Endodermal cell (in vitro differentiated cells): ENCODE measurements around the gene SSR3. TPM values are rescaled to one million over a fixed set of nuclear protein-coding genes. Genes with fewer than 3 reads are reported as not detected.

ENCODE experiments used
- DNase-seq: peaks from one replicate; pipeline ENCODE4 v3.0.0-alpha.2; 2017
- H3K27ac ChIP-seq: 2 replicates; pipeline ENCODE4 v1.5.1; 2013; ENCODE audit warnings: mild to moderate bottlenecking, low read depth, low read length, moderate library complexity
- H3K27me3 ChIP-seq: 2 replicates; pipeline ENCODE4 v1.6.1; 2013; ENCODE audit warnings: mild to moderate bottlenecking, low read length, moderate library complexity; ENCODE audit not compliant: insufficient read depth, control insufficient read depth, poor library complexity, severe bottlenecking
- H3K36me3 ChIP-seq: 2 replicates; pipeline ENCODE4 v1.7.0; 2013; ENCODE audit warnings: mild to moderate bottlenecking, low read length, moderate library complexity; ENCODE audit not compliant: control insufficient read depth, insufficient read depth
- H3K4me1 ChIP-seq: one replicate; pipeline ENCODE4 v1.7.0; 2013; ENCODE audit warnings: low read length; ENCODE audit not compliant: control insufficient read depth, insufficient read depth
- H3K4me3 ChIP-seq: 2 replicates; pipeline ENCODE4 v1.5.1; 2013; ENCODE audit warnings: mild to moderate bottlenecking, low read length, moderate library complexity
- H3K9ac ChIP-seq: 2 replicates; pipeline ENCODE4 v1.6.1; 2013; ENCODE audit warnings: mild to moderate bottlenecking, low read length, moderate library complexity; ENCODE audit not compliant: poor library complexity, severe bottlenecking; ENCODE audit errors: extremely low read depth
- H3K9me3 ChIP-seq: 2 replicates; pipeline ENCODE4 v1.6.1; 2013; ENCODE audit warnings: mild to moderate bottlenecking, low read length, moderate library complexity; ENCODE audit not compliant: control insufficient read depth
- H3K27ac Mint-ChIP-seq: 2 replicates; pipeline ENCODE4 v1.8.0; 2020; ENCODE audit warnings: mixed read lengths
- H3K27me3 Mint-ChIP-seq: 2 replicates; pipeline ENCODE4 v1.8.0; 2021; ENCODE audit warnings: mild to moderate bottlenecking, mixed read lengths; ENCODE audit not compliant: insufficient read depth
- H3K36me3 Mint-ChIP-seq: 2 replicates; pipeline ENCODE4 v1.8.0; 2020; ENCODE audit warnings: low read depth, mixed read lengths
- H3K4me1 Mint-ChIP-seq: 2 replicates; pipeline ENCODE4 v1.8.0; 2020; ENCODE audit warnings: mixed read lengths
- H3K4me3 Mint-ChIP-seq: 2 replicates; pipeline ENCODE4 v1.8.0; 2020; ENCODE audit warnings: mild to moderate bottlenecking, moderate library complexity, mixed read lengths
- H3K9me3 Mint-ChIP-seq: 2 replicates; pipeline ENCODE4 v1.8.0; 2020; ENCODE audit warnings: mild to moderate bottlenecking, mixed read lengths
- CTCF ChIP-seq: fragments of 200-600 bp; sonication (generic); conservative IDR thresholded peaks from 2 replicates; pipeline ENCODE4 v1.5.0; 2021; ENCODE audit warnings: antibody characterized with exemption, mild to moderate bottlenecking
- WGBS, 2 experiments: methylation state at CpG; one replicate each; pipeline versions ENCODE4 v1.1.5 to v1.1.7; 2013; ENCODE audit warnings: missing lambda C conversion rate in 2 of 2, mixed read lengths in 1 of 2; ENCODE audit not compliant: insufficient coverage in 1 of 2, insufficient read length in 1 of 2; 5-methylcytosine and 5-hydroxymethylcytosine counted together
- total RNA-seq, 2 donors: library from RNA; stranded (reverse); fragmentation: NEBNext Ultra II Directional in 1 of 2; extraction: Animal tissue kit (Norgen Biotek cat#: 25700) in 1 of 2; gene quantifications; 2 replicates in 1 of 2; 3 replicates in 1 of 2; pipeline ENCODE4 v1.2.1, GENCODE V29; 2021

Gene SSR3
- total RNA-seq, 2 donors from 2014 or later, result 187 to 200 TPM

- no peak for TF ChIP-seq CTCF
- DNase-seq, result no peak
- Histone ChIP-seq H3K27me3 (no peaks in the 10 kb centered on the region), H3K4me1 (peaks cover 7% of the 10 kb centered on the region), H3K9ac (no peak overlapping the region), H3K9me3 (no peaks in the 10 kb centered on the region), H3K4me3 (no peak overlapping the region), H3K27ac (no peak overlapping the region), H3K36me3 (no peaks in the 10 kb centered on the region)
- Mint-ChIP-seq H3K36me3 (no peaks in the 10 kb centered on the region), H3K27ac (no peak overlapping the region), H3K9me3 (no peaks in the 10 kb centered on the region), H3K4me1 (peaks cover 26% of the 10 kb centered on the region), H3K4me3 (no peak overlapping the region), H3K27me3 (peaks cover 2% of the 10 kb centered on the region)
- 68 to 71% methylated on average over 2 of the region's 2 CpGs for WGBS, 2 experiments
Measured at GRCh38 chr3:156603379-156604017, 48.6 kb upstream of the SSR3 start.

- Histone ChIP-seq H3K9me3 (no peaks in the 10 kb centered on the region), H3K4me3 (no peak overlapping the region), H3K9ac (no peak overlapping the region), H3K27me3 (no peaks in the 10 kb centered on the region), H3K4me1 (peaks cover 5% of the 10 kb centered on the region), H3K27ac (no peak overlapping the region), H3K36me3 (no peaks in the 10 kb centered on the region)
- 90 to 97% methylated on average over 2 of the region's 2 CpGs for WGBS, 2 experiments
- no peak for DNase-seq
- Mint-ChIP-seq H3K27me3 (no peaks in the 10 kb centered on the region), H3K4me3 (no peak overlapping the region), H3K4me1 (peaks cover 25% of the 10 kb centered on the region), H3K36me3 (no peaks in the 10 kb centered on the region), H3K27ac (no peak overlapping the region), H3K9me3 (no peaks in the 10 kb centered on the region)
- no peak for TF ChIP-seq CTCF
Measured at GRCh38 chr3:156602424-156602823, 47.5 kb upstream of the SSR3 start.

- no peaks in the 10 kb centered on the region for H3K36me3 Mint-ChIP-seq
- Histone ChIP-seq H3K4me3 (no peak overlapping the region), H3K36me3 (no peaks in the 10 kb centered on the region), H3K27me3 (no peaks in the 10 kb centered on the region), H3K9ac (no peak overlapping the region), H3K27ac (no peak overlapping the region), H3K4me1 (peaks cover 5% of the 10 kb centered on the region), H3K9me3 (no peaks in the 10 kb centered on the region)
- H3K27ac Mint-ChIP-seq, result no peak overlapping the region
- no peak for DNase-seq
- no peaks in the 10 kb centered on the region for H3K9me3 Mint-ChIP-seq
- no peaks in the 10 kb centered on the region for H3K27me3 Mint-ChIP-seq
- 93% methylated on average over 2 of the region's 3 CpGs; no CpG with 5 or more reads in 1 of the 2 experiments for WGBS, 2 experiments
- H3K4me1 Mint-ChIP-seq, result peaks cover 26% of the 10 kb centered on the region
- no peak overlapping the region for H3K4me3 Mint-ChIP-seq
- TF ChIP-seq CTCF, result no peak
Measured at GRCh38 chr3:156601497-156601896, 46.6 kb upstream of the SSR3 start.
